ENCODE measurements around the gene MZT2B.
"Not testable (repeated sequence)": the region's sequence is repeated elsewhere in the genome, so short reads cannot be mapped to it uniquely, and the experiment has no call there.

Gene MZT2B

DNA sequence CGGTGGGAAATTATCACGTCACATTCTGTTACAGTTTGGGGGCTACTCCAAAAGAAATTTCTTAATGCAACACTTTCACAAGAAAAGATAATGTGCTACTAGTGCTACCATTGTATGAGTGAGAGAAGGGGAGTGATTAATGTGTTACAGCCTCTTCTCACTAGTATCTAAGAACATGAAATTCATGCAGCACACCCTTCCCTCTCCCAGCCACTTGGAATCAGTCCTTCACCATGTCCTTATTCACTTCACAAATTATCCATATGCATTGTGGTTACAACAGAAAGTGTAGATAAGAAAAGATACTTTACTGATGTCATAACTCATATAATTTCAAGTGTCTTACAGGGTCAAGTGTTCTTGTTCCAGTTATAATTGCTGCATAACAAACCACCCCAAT lies 37.1 kb downstream of the MZT2B start:
- DNase-seq (ENCODE audit: low read depth), result not testable (repeated sequence)

DNA sequence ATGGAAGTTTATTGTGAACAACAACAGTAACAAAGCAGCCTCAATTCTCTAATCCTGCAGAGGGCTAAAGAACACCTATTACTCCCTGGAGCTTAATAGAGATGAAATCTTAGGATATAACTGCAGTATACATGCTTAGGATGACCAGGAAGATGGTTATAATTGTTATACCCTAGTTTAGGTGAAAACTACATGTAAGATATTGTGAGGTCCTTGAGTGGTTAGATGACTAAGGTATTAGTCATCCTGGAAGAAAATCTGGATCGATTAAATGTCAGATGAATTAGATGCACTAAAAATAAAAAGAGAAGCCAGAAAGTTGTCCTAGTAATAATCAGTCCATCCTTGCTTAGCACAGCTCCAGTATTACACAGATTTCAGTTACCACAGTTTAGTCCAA lies 38.4 kb downstream of the MZT2B start:
- not testable (repeated sequence) for DNase-seq (ENCODE audit: low read depth)

- not testable (repeated sequence) for DNase-seq (ENCODE audit: low read depth)
Measured at GRCh38 chr2:130222523-130222922, 40.5 kb downstream of the MZT2B start.

DNA sequence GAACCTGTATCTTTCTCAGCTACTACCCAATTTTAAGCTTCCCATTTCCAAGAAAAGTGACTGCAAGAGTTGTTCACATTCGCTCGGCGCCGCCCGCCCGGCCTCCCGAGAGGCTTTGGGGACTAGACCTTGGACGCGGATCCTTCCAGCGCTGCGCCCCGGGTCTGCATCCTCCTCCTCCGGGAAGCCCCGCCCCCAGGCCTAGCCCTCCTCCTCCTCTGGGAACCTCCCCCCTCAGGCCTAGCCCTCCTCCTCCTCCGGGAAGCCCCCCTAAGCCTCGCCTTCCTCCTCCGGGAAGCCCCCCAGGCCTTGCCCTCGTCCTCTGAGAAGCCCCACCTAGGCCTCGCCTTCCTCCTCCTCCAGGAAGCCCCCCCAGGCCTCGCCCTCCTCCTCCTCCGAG lies 45.9 kb downstream of the MZT2B start:
- DNase-seq (ENCODE audit: low read depth), result not testable (repeated sequence)

GRCh38 chr2:130228467-130229160 lies 46.6 kb downstream of the MZT2B start:
- not testable (repeated sequence) for DNase-seq (ENCODE audit: low read depth)

GRCh38 chr2:130229161-130229510 lies 47.1 kb downstream of the MZT2B start:
- not testable (repeated sequence) for DNase-seq (ENCODE audit: low read depth)

GRCh38 chr2:130230376-130230775 lies 48.3 kb downstream of the MZT2B start:
- not testable (repeated sequence) for DNase-seq (ENCODE audit: low read depth)

GRCh38 chr2:130230907-130231306 lies 48.8 kb downstream of the MZT2B start:
- not testable (repeated sequence) for DNase-seq (ENCODE audit: low read depth)

- no peak for DNase-seq (ENCODE audit: low read depth)
Measured at GRCh38 chr2:130231656-130232055, 49.6 kb downstream of the MZT2B start.

DNA sequence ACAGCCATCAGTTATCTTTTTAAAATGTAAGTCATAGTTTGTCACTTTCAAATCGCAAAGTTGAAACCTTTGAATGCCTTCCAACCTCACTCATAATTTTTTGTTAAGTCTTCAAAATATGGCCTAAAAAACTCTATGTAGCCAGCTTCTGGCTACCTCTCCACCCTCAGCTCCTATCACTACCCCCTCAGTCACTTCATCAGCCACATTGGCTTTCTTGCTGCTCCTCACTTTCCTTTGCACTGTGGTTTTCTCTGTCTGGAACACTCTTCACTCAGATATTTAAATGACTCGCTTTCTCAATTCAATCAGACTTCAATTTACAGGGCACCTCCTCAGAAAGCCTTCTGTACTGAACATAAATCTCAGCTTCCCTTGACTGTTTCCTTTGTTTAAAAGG lies 51.0 kb downstream of the MZT2B start:
- not testable (repeated sequence) for DNase-seq (ENCODE audit: low read depth)

GRCh38 chr2:130239581-130239980 lies 57.5 kb downstream of the MZT2B start:
- not testable (repeated sequence) for DNase-seq (ENCODE audit: low read depth)
